GM12878 (cell line): ENCODE results near the gene TGFB1. TPM values are rescaled to one million over a fixed set of nuclear protein-coding genes. Genes with fewer than 3 reads are reported as not detected.

ENCODE experiments used
- ATF7 ChIP-seq: fragments of 450-650 bp; IDR thresholded peaks from 2 replicates; pipeline ENCODE4 v1.6.1; 2016; ENCODE audit warnings: low read depth, mild to moderate bottlenecking
- CHD1 ChIP-seq: IDR thresholded peaks from 2 replicates; pipeline ENCODE4 v1.6.1; 2012; ENCODE audit warnings: low read depth, low read length, improper control_type of control experiment
- ESRRA ChIP-seq: IDR thresholded peaks from 2 replicates; pipeline ENCODE4 v1.6.1; 2012; ENCODE audit warnings: mild to moderate bottlenecking, low read length, improper control_type of control experiment
- EZH2 ChIP-seq: IDR thresholded peaks from 2 replicates; pipeline ENCODE4 v1.6.1; 2012; ENCODE audit warnings: low read depth, mild to moderate bottlenecking, control low read depth, inconsistent platforms, low read length, borderline replicate concordance; ENCODE audit not compliant: control insufficient read depth
- MYB ChIP-seq: fragments of 150-350 bp; IDR thresholded peaks from 2 replicates; pipeline ENCODE4 v1.6.1; 2014; ENCODE audit warnings: mild to moderate bottlenecking, low read depth, low read length, borderline replicate concordance
- PAX8 ChIP-seq: fragments of 450-650 bp; IDR thresholded peaks from 2 replicates; pipeline ENCODE4 v1.6.1; 2017; ENCODE audit warnings: mild to moderate bottlenecking, moderate library complexity
- POLR2AphosphoS2 ChIP-seq: IDR thresholded peaks from 2 replicates; pipeline ENCODE4 v1.6.1; 2011; ENCODE audit warnings: low read depth, mild to moderate bottlenecking, low read length, improper control_type of control experiment, moderate library complexity
- RAD51 ChIP-seq: fragments of 450-650 bp; IDR thresholded peaks from 2 replicates; pipeline ENCODE4 v1.6.1; 2016; ENCODE audit warnings: moderate library complexity, mild to moderate bottlenecking, inconsistent platforms
- RUNX3 ChIP-seq: IDR thresholded peaks from 2 replicates; pipeline ENCODE4 v1.6.1; 2012; ENCODE audit warnings: low read length, inconsistent platforms
- SREBF2 ChIP-seq: IDR thresholded peaks from 2 replicates; pipeline ENCODE4 v1.6.1; 2012; ENCODE audit warnings: mild to moderate bottlenecking, low read length
- ZSCAN29 ChIP-seq: fragments of 450-650 bp; IDR thresholded peaks from 2 replicates; pipeline ENCODE4 v1.6.1; 2017; ENCODE audit warnings: mild to moderate bottlenecking, moderate library complexity
- polyA plus RNA-seq, 11 experiments: library from polyadenylated mRNA; depleted of rRNA in 4 of 11; unstranded in 6 of 11; stranded (reverse) in 5 of 11; fragments of >200 nt; fragmentation: Nextera tagmentation in 4 of 11; fragmentation: Illumina TruSeq in 1 of 11; extraction: Ambion mirVana in 4 of 11; extraction: Trizol in 1 of 11; gene quantifications; 1 replicate in 1 of 11; 2 replicates in 10 of 11; pipeline versions ENCODE4 v1.2.1 to v1.2.3, GENCODE V29; 2011 to 2016; ENCODE audit warnings: inconsistent platforms in 2 of 11, missing spikeins in 2 of 11, low read depth in 1 of 11
- total RNA-seq, 4 experiments: library from RNA; depleted of rRNA in 3 of 4; stranded (reverse); fragments of >200 nt in 3 of 4; fragmentation: Illumina TruSeq in 1 of 4; extraction: Trizol in 1 of 4; gene quantifications; 2 replicates each; pipeline versions ENCODE4 v1.2.1 to v1.2.3, GENCODE V29; 2013 to 2021
- TF ChIP-seq, protein P1 (sequence below): fragments of 450-650 bp; IDR thresholded peaks from 2 replicates; pipeline ENCODE4 v1.6.1; 2017; ENCODE audit warnings: mild to moderate bottlenecking, moderate library complexity
- TF ChIP-seq, protein P2 (sequence below): fragments of 450-650 bp; IDR thresholded peaks from 2 replicates; pipeline ENCODE4 v1.6.1; 2017; ENCODE audit warnings: mild to moderate bottlenecking
- TF ChIP-seq, protein P3 (sequence below): fragments of 450-650 bp; IDR thresholded peaks from 2 replicates; pipeline ENCODE4 v1.6.1; 2017; ENCODE audit warnings: mild to moderate bottlenecking, low read depth, inconsistent platforms; ENCODE audit not compliant: poor library complexity, severe bottlenecking

Gene TGFB1
- total and polyA plus RNA-seq, 10 of the 15 experiments (the other 5 are each of a cell fraction or from before 2014, with no cell fraction given): 0.23 to 120 (median 10.9) TPM

DNA sequence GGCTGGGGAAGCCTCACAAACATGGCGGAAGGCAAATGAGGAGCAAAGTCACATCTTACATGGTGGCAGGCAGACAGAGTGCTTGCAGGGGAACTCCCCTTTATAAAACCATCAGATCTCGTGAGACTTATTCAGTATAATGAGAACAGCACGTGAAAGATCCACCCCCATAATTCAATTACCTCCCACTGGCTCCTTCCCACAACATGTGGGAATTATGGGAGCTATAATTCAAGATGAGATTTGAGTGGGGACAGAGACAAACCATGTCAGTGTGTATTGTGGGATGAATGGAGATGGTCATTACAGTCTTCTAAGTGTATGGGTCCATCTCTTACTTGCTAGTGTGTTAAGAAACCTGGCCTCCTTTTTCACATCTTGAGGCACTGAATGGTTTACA is 48.3 kb upstream of the TGFB1 start (continued):
- TF ChIP-seq, protein P1, sequence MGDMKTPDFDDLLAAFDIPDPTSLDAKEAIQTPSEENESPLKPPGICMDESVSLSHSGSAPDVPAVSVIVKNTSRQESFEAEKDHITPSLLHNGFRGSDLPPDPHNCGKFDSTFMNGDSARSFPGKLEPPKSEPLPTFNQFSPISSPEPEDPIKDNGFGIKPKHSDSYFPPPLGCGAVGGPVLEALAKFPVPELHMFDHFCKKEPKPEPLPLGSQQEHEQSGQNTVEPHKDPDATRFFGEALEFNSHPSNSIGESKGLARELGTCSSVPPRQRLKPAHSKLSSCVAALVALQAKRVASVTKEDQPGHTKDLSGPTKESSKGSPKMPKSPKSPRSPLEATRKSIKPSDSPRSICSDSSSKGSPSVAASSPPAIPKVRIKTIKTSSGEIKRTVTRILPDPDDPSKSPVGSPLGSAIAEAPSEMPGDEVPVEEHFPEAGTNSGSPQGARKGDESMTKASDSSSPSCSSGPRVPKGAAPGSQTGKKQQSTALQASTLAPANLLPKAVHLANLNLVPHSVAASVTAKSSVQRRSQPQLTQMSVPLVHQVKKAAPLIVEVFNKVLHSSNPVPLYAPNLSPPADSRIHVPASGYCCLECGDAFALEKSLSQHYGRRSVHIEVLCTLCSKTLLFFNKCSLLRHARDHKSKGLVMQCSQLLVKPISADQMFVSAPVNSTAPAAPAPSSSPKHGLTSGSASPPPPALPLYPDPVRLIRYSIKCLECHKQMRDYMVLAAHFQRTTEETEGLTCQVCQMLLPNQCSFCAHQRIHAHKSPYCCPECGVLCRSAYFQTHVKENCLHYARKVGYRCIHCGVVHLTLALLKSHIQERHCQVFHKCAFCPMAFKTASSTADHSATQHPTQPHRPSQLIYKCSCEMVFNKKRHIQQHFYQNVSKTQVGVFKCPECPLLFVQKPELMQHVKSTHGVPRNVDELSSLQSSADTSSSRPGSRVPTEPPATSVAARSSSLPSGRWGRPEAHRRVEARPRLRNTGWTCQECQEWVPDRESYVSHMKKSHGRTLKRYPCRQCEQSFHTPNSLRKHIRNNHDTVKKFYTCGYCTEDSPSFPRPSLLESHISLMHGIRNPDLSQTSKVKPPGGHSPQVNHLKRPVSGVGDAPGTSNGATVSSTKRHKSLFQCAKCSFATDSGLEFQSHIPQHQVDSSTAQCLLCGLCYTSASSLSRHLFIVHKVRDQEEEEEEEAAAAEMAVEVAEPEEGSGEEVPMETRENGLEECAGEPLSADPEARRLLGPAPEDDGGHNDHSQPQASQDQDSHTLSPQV: no peak
- no peak for TF ChIP-seq CHD1
- TF ChIP-seq ESRRA: no peak
- no peak for TF ChIP-seq RUNX3
- TF ChIP-seq MYB: no peak
- TF ChIP-seq PAX8: no peak
- TF ChIP-seq RAD51: no peak
- TF ChIP-seq POLR2AphosphoS2: no peak
- no peak for TF ChIP-seq EZH2
- TF ChIP-seq, protein P2, sequence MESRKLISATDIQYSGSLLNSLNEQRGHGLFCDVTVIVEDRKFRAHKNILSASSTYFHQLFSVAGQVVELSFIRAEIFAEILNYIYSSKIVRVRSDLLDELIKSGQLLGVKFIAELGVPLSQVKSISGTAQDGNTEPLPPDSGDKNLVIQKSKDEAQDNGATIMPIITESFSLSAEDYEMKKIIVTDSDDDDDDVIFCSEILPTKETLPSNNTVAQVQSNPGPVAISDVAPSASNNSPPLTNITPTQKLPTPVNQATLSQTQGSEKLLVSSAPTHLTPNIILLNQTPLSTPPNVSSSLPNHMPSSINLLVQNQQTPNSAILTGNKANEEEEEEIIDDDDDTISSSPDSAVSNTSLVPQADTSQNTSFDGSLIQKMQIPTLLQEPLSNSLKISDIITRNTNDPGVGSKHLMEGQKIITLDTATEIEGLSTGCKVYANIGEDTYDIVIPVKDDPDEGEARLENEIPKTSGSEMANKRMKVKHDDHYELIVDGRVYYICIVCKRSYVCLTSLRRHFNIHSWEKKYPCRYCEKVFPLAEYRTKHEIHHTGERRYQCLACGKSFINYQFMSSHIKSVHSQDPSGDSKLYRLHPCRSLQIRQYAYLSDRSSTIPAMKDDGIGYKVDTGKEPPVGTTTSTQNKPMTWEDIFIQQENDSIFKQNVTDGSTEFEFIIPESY: no peak
- no peak for TF ChIP-seq SREBF2
- TF ChIP-seq ATF7: no peak
- no peak for TF ChIP-seq ZSCAN29
- TF ChIP-seq, protein P3, sequence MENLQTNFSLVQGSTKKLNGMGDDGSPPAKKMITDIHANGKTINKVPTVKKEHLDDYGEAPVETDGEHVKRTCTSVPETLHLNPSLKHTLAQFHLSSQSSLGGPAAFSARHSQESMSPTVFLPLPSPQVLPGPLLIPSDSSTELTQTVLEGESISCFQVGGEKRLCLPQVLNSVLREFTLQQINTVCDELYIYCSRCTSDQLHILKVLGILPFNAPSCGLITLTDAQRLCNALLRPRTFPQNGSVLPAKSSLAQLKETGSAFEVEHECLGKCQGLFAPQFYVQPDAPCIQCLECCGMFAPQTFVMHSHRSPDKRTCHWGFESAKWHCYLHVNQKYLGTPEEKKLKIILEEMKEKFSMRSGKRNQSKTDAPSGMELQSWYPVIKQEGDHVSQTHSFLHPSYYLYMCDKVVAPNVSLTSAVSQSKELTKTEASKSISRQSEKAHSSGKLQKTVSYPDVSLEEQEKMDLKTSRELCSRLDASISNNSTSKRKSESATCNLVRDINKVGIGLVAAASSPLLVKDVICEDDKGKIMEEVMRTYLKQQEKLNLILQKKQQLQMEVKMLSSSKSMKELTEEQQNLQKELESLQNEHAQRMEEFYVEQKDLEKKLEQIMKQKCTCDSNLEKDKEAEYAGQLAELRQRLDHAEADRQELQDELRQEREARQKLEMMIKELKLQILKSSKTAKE: no peak
